Skeletal muscle satellite cell (primary cell): ENCODE measurements around the gene GABRB1. TPM values are rescaled to one million over a fixed set of nuclear protein-coding genes. Genes with fewer than 3 reads are reported as not detected.

Source experiments
- H3K27me3 ChIP-seq: 2 replicates; pipeline ENCODE4 v1.7.0; 2013; ENCODE audit warnings: low read length; ENCODE audit not compliant: control insufficient read depth, insufficient read depth
- H3K36me3 ChIP-seq: 2 replicates; pipeline ENCODE4 v1.7.0; 2013; ENCODE audit warnings: mild to moderate bottlenecking, control low read depth, low read length; ENCODE audit not compliant: insufficient read depth
- H3K4me1 ChIP-seq: 2 replicates; pipeline ENCODE4 v1.7.0; 2013; ENCODE audit warnings: low read length; ENCODE audit not compliant: control insufficient read depth, insufficient read depth
- H3K4me2 ChIP-seq: 2 replicates; pipeline ENCODE4 v1.7.0; 2013; ENCODE audit warnings: mild to moderate bottlenecking, low read length
- H3K4me3 ChIP-seq: 2 replicates; pipeline ENCODE4 v1.7.0; 2013; ENCODE audit warnings: low read length
- H3K9ac ChIP-seq: 2 replicates; pipeline ENCODE4 v1.7.0; 2013; ENCODE audit warnings: mild to moderate bottlenecking, low read depth, low read length, moderate library complexity
- H3K9me3 ChIP-seq: replicated peaks from 2 replicates; pipeline ENCODE4 v1.7.0; 2013; ENCODE audit warnings: mild to moderate bottlenecking, control low read depth, low read length
- total RNA-seq: library from RNA; depleted of rRNA; stranded (reverse); fragments of >200 nt; gene quantifications from 2 replicates; pipeline ENCODE4 v1.2.3, GENCODE V29; 2012; rRNA removed

GABRB1 gene
- total RNA-seq: not detected in 2 replicates

DNA sequence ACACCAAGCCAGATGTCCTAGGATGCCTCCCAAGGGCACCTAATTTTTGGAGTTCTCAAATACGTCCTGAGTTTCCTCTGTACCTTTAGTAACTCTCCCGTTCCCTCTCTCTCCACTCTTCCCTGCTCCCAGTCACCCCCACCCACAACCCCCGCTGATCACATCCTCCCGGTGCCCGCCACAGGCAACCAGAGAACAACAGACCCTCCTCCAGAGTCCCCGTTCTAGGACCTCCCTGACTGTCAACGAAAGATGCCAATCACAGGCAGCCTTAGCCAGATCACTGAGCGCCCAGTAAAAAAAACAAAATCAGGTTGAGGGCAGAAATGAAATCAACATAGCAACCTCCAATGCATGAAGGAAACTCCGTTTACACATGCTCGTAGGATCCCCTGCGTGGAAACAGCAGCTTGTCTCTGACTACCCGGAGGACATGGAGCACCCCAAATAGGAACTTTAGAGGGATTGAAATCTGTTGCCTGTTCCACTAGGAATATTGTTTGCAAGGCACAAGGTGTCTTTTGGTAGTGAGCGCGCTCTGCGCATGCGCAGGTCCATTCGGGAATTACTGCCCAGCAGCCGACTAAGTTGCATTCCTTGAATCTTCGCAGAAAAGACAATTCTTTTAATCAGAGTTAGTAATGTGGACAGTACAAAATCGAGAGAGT is at the start of gene GABRB1:
TSS of gene GABRB1 (plus strand) at position 557 of the 668 bp plus-strand sequence.
- peak within 1 kb of the TSS; percentile 94 for H3K4me2 ChIP-seq
- no peaks in the 10 kb centered on the region for H3K36me3 ChIP-seq
- H3K9me3 ChIP-seq: no peaks in the 10 kb centered on the region
- peak within 1 kb of the TSS; percentile 18 for H3K9ac ChIP-seq
- H3K27me3 ChIP-seq: peaks cover 57% of the 10 kb centered on the region
- peak within 1 kb of the TSS; percentile 71 for H3K4me3 ChIP-seq
- H3K4me1 ChIP-seq: peaks cover 15% of the 10 kb centered on the region

DNA sequence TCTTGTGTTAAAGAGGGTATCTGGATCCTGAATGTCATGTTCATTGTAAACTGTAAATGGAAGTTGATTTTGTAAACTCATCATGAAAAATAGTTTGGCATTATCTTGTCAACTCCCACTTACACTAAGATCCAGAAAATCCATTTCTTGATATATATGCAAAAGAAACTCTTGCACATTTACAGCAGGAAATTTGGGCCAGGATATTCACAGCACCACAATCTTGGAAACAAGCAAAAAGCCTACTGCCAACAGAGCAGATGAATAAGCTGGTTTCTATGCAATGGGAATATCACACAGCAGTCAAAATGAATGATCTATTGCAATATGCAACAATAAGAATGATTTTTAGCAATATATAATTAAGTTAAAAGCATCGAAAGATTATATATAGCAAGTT is 46.6 kb upstream of the GABRB1 start:
- Histone ChIP-seq H3K4me3 (no peak overlapping the region), H3K36me3 (no peaks in the 10 kb centered on the region), H3K4me2 (no peak overlapping the region), H3K9me3 (no peaks in the 10 kb centered on the region), H3K4me1 (no peaks in the 10 kb centered on the region), H3K27me3 (peaks cover 20% of the 10 kb centered on the region), H3K9ac (no peak overlapping the region)

DNA sequence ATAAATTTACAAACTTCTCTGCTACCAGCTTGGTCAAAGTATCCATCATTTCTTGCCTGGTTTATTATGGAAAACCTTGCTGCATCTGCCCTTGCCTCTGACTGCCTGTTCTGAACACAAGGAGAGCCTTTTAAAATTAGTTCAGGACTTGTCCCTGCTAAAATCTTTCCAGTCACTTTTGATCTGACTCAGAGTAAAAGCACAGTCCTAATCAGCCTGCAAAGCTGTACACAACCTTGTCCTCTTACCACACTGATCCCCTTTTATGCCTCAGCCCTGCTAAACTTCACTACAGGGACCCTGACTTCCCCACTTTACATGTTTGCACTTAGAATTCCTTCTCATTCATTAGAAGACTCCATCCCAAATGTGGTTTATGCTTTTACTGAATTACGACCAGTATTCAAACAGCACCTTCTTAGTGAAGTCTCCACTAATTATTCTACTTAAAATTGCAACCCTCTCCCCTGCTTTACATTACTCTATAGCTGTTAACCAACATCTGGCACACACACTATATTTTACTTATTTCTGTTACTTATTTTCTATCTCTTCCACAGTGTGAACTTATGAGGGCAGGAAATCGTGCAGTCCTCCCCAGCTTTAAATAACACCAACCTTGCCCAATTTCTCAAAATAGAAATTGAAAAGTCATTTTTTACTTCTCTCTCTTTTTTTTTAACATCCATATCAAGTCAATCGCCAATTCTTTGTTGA is 44.3 kb upstream of the GABRB1 start:
- H3K9ac ChIP-seq: no peak overlapping the region
- H3K4me2 ChIP-seq: no peak overlapping the region
- H3K27me3 ChIP-seq: peaks cover 28% of the 10 kb centered on the region
- no peaks in the 10 kb centered on the region for H3K4me1 ChIP-seq
- no peaks in the 10 kb centered on the region for H3K36me3 ChIP-seq
- H3K4me3 ChIP-seq: no peak overlapping the region
- H3K9me3 ChIP-seq: no peaks in the 10 kb centered on the region

DNA sequence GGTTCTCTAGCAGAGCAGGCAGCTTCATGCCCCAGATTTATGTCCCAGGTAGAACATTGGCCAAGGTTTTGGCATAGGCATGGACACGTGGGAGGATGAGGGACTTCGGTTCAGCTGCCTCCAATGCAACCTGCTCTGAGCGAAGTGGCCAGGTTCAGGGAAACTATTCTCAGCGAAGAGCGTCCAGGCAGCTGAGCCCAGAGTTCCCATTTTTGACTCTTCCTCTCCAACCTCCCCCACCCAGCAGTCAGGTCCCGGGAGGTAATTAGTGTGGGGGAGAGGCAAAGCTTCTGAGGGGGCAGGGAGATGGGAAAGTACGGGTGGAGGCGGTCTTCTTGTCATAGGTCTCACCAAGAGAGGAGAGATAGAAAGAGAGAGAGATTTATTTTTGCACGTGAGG is 39.0 kb upstream of the GABRB1 start:
- Histone ChIP-seq H3K36me3 (no peaks in the 10 kb centered on the region), H3K4me1 (peaks cover 6% of the 10 kb centered on the region), H3K9ac (no peak overlapping the region), H3K4me3 (no peak overlapping the region), H3K27me3 (peaks cover 57% of the 10 kb centered on the region), H3K9me3 (no peaks in the 10 kb centered on the region), H3K4me2 (no peak overlapping the region)

DNA sequence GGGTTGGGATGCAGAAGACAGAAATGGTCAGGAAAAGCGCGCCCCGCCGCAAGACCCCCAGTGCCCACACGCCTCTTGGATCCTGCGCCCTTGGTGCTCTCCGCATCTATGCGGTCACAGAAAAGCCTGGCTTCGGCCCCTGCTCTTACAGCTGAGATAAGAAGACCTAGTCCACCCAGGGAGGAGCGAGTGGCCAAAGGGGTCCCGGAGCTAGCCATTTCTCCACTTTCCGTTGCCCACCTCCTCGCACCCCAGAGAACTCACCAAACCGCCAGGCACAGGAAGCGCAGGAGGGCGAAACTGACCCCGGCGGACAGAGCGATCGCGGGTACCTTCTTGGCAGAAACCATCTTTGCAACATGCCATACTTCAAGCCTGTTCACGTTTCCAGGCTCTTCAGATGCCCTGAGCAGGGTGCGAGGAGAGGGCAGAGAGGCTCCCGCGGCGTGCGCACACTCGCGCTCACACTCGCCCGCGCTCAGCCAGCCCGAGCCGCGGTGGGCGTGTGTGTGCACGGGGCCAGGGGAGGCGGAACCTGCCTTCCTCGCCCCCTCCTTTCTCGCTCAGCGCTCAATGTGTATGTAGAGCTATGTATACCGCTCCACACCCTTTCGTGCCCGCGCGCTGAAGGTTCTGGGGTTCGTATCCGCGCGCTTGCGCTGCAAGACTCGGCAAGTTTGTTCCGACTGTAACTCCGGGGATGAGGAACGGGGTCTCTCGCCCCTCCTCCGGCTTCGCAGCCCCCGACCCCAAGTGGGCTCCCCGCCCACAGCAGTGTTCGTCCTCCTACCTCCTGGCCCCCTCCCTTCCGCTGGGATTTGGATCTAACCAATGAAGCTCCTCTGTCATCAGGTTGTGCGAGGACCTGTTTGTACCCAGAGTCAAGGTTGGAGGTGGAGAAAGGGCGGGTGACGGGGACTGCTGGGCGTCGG is 38.0 kb upstream of the GABRB1 start, which contains the start of gene GABRA4:
TSS of gene GABRA4 (minus strand) at position 507 of the 932 bp plus-strand sequence. CDS start at position 350, 157 bp downstream.
- Histone ChIP-seq H3K4me1 (peaks cover 6% of the 10 kb centered on the region), H3K9me3 (no peaks in the 10 kb centered on the region), H3K36me3 (no peaks in the 10 kb centered on the region), H3K4me2 (peak within 1 kb of the TSS; percentile 61), H3K9ac (no peak within 1 kb of the TSS), H3K4me3 (peak within 1 kb of the TSS; percentile 31), H3K27me3 (peaks cover 58% of the 10 kb centered on the region)

DNA sequence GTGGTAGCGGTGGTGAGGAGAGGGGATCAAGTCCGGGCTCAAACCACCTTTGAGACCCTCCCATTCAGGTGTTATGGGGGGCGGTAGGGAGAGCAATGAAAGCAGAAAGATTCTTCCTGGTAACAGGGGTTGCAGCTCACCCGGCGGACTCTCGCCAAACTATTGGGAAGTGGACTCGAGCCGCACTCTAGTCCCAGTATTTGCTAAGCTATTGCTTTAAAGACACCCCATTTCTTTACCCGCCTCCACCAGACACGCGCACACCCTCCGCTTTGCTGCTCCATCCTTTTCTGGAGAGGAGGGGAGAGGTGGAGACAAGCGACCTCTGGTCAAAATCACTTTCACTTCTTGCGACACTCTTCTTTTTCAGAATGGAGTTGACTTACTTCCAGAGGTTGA is 37.4 kb upstream of the GABRB1 start:
- Histone ChIP-seq H3K4me2 (peak overlapping the region; percentile 61), H3K27me3 (peaks cover 59% of the 10 kb centered on the region), H3K4me3 (peak overlapping the region; percentile 31), H3K9me3 (no peaks in the 10 kb centered on the region), H3K9ac (no peak overlapping the region), H3K4me1 (peaks cover 6% of the 10 kb centered on the region), H3K36me3 (no peaks in the 10 kb centered on the region)

DNA sequence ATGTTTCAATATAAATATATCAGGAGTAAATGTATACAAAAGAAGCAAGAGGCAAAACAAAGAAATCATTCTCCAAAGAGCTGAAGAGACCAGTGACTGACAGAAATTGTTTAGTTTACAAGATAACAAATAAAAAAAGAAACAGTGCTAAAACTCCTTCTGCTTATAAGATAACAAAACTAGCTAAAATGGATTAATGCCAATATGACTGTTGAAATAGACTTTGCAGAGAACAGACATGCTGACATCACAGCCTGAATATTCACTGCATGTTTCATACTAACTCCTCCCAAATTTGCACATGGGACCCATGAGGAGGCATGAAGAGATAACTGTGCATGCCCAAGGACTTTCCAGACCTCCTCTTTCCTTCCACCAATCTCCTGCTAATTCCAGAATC is 31.8 kb upstream of the GABRB1 start:
- Histone ChIP-seq H3K9ac (no peak overlapping the region), H3K4me1 (no peaks in the 10 kb centered on the region), H3K4me3 (no peak overlapping the region), H3K27me3 (peaks cover 36% of the 10 kb centered on the region), H3K9me3 (no peaks in the 10 kb centered on the region), H3K36me3 (no peaks in the 10 kb centered on the region), H3K4me2 (no peak overlapping the region)

DNA sequence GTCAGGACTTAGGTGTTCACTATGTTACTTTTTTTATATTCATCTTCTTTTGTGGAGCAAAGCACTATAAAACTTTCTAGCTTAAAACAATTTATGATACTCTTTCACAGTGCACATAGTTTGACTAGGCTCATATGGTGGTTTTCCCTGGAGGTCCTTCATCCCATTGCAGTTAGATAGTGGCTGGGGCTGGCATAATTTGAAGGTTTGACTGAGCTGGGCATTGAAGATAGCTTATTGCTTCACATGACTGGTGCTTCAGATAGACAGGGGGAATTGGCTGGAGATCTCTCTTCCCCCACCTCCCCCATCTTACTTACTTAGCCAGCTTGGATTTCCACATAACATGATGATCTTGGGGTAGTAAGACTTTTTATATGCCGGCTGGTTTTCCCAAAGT is 31.0 kb upstream of the GABRB1 start:
- H3K4me1 ChIP-seq: no peaks in the 10 kb centered on the region

DNA sequence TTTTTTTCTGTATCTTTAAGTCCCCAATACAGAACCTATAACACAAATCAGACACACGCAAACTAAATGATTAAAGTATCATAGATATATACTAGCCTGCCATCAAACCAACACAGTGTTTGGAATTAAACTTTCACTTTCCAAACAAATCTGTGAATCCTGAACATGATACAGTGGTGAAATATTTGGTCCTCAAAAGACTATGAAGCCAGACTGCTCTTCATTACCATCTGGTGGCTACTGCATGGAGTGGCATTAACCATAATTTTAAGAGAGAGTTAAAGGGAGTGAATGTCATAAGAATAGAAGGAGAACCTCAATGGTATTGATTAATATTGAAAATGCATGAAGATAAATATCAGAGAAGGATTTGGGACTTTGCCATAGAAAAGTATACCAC is 28.8 kb upstream of the GABRB1 start:
- H3K27me3 ChIP-seq: peaks cover 18% of the 10 kb centered on the region
- no peaks in the 10 kb centered on the region for H3K9me3 ChIP-seq
- H3K4me3 ChIP-seq: no peak overlapping the region
- H3K4me2 ChIP-seq: no peak overlapping the region
- no peaks in the 10 kb centered on the region for H3K4me1 ChIP-seq
- H3K36me3 ChIP-seq: no peaks in the 10 kb centered on the region
- no peak overlapping the region for H3K9ac ChIP-seq

More for the DNA sequence above, 31.0 kb upstream of the GABRB1 start:
- H3K4me2 ChIP-seq: no peak overlapping the region
- H3K4me3 ChIP-seq: no peak overlapping the region
- peaks cover 30% of the 10 kb centered on the region for H3K27me3 ChIP-seq
- no peaks in the 10 kb centered on the region for H3K9me3 ChIP-seq
- no peaks in the 10 kb centered on the region for H3K36me3 ChIP-seq
- H3K9ac ChIP-seq: no peak overlapping the region

DNA sequence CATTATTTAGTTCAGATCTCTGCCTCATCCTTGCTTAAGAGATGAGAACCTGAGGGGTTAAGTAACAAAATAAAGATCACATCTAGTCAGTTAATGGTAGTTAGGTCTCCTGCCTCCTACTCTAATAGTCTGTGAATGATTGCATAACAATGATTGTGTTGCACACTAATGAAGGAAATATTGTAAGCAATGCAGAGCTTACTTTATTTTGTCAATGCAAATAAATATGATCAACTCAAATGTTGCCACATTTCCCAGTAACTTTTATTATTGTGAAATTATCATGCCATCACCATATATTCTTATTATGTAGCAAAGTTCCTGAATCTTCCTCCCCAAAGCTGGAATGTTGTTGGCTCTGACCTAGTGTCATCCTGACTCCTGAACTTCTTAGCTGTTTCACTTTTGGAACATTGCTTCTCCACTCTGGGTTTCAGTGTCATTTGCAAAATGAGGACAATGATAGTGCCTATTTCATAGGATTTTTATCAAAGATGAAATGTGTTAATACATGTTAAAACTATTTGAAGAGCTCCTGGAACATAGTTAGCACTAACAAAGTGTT is 20.9 kb upstream of the GABRB1 start:
- Histone ChIP-seq H3K9me3 (no peaks in the 10 kb centered on the region), H3K27me3 (no peaks in the 10 kb centered on the region), H3K4me3 (no peak overlapping the region), H3K4me2 (no peak overlapping the region), H3K4me1 (no peaks in the 10 kb centered on the region), H3K36me3 (no peaks in the 10 kb centered on the region), H3K9ac (no peak overlapping the region)

DNA sequence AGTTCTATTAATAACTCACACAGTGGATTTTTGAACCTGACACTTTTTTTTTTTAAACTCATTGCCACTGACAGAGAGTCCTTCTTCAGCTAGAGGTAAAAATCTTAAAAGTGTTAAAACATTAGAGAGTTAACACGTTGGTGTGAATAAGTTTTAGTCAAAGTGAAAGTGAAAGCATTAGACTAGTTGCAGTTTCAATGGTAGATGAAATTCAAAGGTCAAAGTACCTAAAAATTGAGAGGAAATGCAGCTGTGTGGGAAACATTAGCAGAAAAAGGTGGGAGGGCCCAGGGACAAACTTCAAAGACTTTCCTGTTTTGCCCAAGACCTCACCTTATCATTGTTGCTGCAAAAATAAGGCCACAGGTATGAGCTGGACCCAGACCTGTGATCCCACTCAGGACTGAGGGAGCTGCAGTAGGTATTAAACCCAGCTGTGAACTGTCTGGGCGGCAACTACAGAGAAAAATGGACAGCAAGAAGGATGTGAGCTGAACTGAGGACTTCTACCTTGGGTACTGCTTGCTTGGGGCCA is 20.4 kb upstream of the GABRB1 start:
- no peaks in the 10 kb centered on the region for H3K27me3 ChIP-seq
- no peaks in the 10 kb centered on the region for H3K4me1 ChIP-seq
- no peak overlapping the region for H3K4me3 ChIP-seq
- no peaks in the 10 kb centered on the region for H3K9me3 ChIP-seq
- no peak overlapping the region for H3K4me2 ChIP-seq
- H3K9ac ChIP-seq: no peak overlapping the region
- no peaks in the 10 kb centered on the region for H3K36me3 ChIP-seq
